Measurements from ENCODE around the gene PPCS.

DNA sequence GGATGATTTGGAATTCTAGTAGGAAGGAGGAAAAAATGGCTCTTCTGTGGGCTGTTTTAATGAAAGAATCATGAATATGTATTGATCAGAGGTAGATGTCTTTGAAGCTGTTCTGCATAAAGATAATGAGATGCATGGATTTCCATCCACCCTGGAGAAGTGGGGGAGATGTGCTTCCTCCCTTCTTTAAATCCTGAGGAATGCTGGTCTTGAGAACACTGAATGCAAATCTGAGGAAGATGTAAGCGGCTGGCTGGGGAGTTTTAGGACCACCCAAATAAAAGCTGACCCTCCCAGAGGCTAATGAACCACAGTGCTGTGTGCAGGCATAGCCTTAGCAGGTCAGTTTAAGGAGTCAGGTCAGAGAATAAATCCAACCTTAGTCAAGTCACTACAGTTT lies 37.8 kb upstream of the PPCS start:
- TF ChIP-seq, protein P1, sequence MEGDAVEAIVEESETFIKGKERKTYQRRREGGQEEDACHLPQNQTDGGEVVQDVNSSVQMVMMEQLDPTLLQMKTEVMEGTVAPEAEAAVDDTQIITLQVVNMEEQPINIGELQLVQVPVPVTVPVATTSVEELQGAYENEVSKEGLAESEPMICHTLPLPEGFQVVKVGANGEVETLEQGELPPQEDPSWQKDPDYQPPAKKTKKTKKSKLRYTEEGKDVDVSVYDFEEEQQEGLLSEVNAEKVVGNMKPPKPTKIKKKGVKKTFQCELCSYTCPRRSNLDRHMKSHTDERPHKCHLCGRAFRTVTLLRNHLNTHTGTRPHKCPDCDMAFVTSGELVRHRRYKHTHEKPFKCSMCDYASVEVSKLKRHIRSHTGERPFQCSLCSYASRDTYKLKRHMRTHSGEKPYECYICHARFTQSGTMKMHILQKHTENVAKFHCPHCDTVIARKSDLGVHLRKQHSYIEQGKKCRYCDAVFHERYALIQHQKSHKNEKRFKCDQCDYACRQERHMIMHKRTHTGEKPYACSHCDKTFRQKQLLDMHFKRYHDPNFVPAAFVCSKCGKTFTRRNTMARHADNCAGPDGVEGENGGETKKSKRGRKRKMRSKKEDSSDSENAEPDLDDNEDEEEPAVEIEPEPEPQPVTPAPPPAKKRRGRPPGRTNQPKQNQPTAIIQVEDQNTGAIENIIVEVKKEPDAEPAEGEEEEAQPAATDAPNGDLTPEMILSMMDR (IDR thresholded peaks at IDR 0.05; ENCODE audit: poor library complexity, severe bottlenecking): no peak
- no peak for TF ChIP-seq POLR2AphosphoS5 (IDR thresholded peaks at IDR 0.05)
- TF ChIP-seq, protein P2, sequence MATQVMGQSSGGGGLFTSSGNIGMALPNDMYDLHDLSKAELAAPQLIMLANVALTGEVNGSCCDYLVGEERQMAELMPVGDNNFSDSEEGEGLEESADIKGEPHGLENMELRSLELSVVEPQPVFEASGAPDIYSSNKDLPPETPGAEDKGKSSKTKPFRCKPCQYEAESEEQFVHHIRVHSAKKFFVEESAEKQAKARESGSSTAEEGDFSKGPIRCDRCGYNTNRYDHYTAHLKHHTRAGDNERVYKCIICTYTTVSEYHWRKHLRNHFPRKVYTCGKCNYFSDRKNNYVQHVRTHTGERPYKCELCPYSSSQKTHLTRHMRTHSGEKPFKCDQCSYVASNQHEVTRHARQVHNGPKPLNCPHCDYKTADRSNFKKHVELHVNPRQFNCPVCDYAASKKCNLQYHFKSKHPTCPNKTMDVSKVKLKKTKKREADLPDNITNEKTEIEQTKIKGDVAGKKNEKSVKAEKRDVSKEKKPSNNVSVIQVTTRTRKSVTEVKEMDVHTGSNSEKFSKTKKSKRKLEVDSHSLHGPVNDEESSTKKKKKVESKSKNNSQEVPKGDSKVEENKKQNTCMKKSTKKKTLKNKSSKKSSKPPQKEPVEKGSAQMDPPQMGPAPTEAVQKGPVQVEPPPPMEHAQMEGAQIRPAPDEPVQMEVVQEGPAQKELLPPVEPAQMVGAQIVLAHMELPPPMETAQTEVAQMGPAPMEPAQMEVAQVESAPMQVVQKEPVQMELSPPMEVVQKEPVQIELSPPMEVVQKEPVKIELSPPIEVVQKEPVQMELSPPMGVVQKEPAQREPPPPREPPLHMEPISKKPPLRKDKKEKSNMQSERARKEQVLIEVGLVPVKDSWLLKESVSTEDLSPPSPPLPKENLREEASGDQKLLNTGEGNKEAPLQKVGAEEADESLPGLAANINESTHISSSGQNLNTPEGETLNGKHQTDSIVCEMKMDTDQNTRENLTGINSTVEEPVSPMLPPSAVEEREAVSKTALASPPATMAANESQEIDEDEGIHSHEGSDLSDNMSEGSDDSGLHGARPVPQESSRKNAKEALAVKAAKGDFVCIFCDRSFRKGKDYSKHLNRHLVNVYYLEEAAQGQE (IDR thresholded peaks at IDR 0.05; ENCODE audit: borderline replicate concordance): peak; percentile 5
- TF ChIP-seq EP300 (conservative IDR thresholded peaks at IDR 0.05; ENCODE audit: poor library complexity, severe bottlenecking): no peak
- no peak for TF ChIP-seq MXI1 (conservative IDR thresholded peaks at IDR 0.05; ENCODE audit: poor library complexity, severe bottlenecking)
- no peak for TF ChIP-seq RAD21 (conservative IDR thresholded peaks at IDR 0.05)
- no peak for TF ChIP-seq SMC3 (conservative IDR thresholded peaks at IDR 0.05; ENCODE audit: poor library complexity)
